ENCODE data around the gene NFIA. TPM values are rescaled to one million over a fixed set of nuclear protein-coding genes. Genes with fewer than 3 reads are reported as not detected.

NFIA gene
- polyA plus RNA-seq, 3 donors, result 1.4 to 5.3 (median 2.4) TPM

DNA sequence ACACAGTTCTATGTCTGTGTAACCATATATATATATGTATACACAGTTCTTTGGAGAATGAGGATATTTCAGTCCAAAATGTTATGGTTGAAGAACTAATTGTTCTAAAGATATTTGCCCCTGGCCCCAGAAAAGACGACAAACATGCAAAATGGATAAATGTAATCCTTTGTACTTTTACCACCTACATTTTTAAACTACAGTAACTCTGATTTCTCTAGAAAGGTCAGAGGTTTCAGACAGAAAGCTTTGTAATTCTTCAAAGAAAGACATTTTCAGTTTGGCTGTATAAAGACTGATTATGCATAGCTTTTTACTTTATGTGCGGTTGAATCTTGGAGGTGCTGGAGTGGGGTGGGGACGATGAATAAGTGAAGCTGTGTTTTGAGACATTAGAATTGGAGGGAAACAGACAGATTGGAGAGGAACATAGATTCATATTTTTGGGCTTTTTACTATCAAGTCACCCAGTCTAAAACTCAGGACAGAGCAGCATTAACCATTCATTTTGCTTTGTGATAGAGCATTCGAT is 16.6 kb downstream of the NFIA start:
- Histone ChIP-seq H3K27ac (ENCODE audit: low read depth in 1 of 2, low read length in 2 of 2) (peak overlapping the region; percentile 8 to 80), H3K36me3 (replicated peaks in 1 of 2; ENCODE audit: control insufficient read depth in 1 of 2, insufficient read depth in 2 of 2, low read length in 2 of 2) (no peaks in the 10 kb centered on the region), H3K4me3 (replicated peaks in 1 of 3; ENCODE audit: low read depth in 2 of 3, low read length in 3 of 3) (peak overlapping the region in 1 of 3 experiments; percentile 36), H3K9me3 (replicated peaks in 1 of 2; ENCODE audit: control insufficient read depth in 1 of 2, insufficient read depth in 1 of 2, low read length in 2 of 2) (no peaks in the 10 kb centered on the region), H3K4me2 (replicated peaks; ENCODE audit: extremely low read depth, low read length, poor library complexity, severe bottlenecking) (peak overlapping the region; percentile 57), H3K4me1 (ENCODE audit: control insufficient read depth in 1 of 2, insufficient read depth in 2 of 2, low read length in 2 of 2) (peaks cover 26 to 46% of the 10 kb centered on the region in 2 donors), H4K20me1 (ENCODE audit: insufficient read depth, low read length) (no peaks in the 10 kb centered on the region), H3K9ac (ENCODE audit: insufficient read depth, low read length, poor library complexity, severe bottlenecking) (no peak overlapping the region), H3K79me2 (ENCODE audit: insufficient read depth, low read length) (peaks cover 10% of the 10 kb centered on the region), H2AFZ (ENCODE audit: insufficient read depth, low read depth, low read length, poor library complexity, severe bottlenecking) (peak overlapping the region; percentile 57), H3K27me3 (ENCODE audit: control insufficient read depth in 2 of 2, insufficient read depth in 2 of 2, low read length in 2 of 2) (no peaks in the 10 kb centered on the region)
- intact Hi-C loops (cut with micrococcal nuclease), result no loop called here
- Mint-ChIP-seq H3K9me3 (no peaks in the 10 kb centered on the region), H3K27me3 (ENCODE audit: low read depth in 3 of 3) (no peaks in the 10 kb centered on the region), H3K27ac (peak overlapping the region; percentile 40 to 94 (median 80)), H3K4me1 (peaks cover 57% of the 10 kb centered on the region), H3K4me3 (peak overlapping the region in 1 of 2 donors; percentile 18), H3K36me3 (peaks cover 4 to 5% of the 10 kb centered on the region in 2 donors)
- WGBS (ENCODE audit: insufficient coverage), result no CpG with 5 or more reads among the region's 4 CpGs
- no peak for DNase-seq
- TF ChIP-seq, protein P1, sequence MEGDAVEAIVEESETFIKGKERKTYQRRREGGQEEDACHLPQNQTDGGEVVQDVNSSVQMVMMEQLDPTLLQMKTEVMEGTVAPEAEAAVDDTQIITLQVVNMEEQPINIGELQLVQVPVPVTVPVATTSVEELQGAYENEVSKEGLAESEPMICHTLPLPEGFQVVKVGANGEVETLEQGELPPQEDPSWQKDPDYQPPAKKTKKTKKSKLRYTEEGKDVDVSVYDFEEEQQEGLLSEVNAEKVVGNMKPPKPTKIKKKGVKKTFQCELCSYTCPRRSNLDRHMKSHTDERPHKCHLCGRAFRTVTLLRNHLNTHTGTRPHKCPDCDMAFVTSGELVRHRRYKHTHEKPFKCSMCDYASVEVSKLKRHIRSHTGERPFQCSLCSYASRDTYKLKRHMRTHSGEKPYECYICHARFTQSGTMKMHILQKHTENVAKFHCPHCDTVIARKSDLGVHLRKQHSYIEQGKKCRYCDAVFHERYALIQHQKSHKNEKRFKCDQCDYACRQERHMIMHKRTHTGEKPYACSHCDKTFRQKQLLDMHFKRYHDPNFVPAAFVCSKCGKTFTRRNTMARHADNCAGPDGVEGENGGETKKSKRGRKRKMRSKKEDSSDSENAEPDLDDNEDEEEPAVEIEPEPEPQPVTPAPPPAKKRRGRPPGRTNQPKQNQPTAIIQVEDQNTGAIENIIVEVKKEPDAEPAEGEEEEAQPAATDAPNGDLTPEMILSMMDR (IDR thresholded peaks at IDR 0.05), result no peak

DNA sequence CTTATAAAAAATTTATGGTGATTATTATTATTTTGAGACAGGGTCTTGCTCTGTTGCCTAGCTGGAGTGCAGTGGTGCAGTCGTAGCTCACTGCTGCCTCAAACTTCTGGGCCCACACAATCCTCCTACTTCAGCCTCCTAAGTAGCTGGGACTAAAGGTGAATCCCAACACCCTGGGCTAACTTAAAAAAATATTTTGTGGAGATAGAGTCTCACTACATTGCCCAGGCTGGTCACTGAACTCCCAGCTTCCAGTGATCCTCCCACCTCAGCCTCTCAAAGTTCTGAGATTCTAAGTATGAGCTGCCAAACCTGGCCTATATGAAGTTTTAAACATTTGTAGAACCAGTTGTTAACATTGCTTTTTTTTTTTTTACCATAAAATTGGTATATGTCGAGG is 18.2 kb downstream of the NFIA start:
- intact Hi-C loops (cut with micrococcal nuclease), result no loop called here

More for the DNA sequence above, 18.2 kb downstream of the NFIA start:
- no peak overlapping the region for H3K27ac ChIP-seq (ENCODE audit: low read depth in 1 of 2, low read length in 2 of 2)
- H3K4me3 ChIP-seq (replicated peaks in 1 of 3; ENCODE audit: low read depth in 2 of 3, low read length in 3 of 3), result no peak overlapping the region
- H3K9me3 ChIP-seq (replicated peaks in 1 of 2; ENCODE audit: control insufficient read depth in 1 of 2, insufficient read depth in 1 of 2, low read length in 2 of 2), result no peaks in the 10 kb centered on the region
- no CpG with 5 or more reads among the region's 2 CpGs for whole genome bisulfite sequencing (ENCODE audit: insufficient coverage)
- H4K20me1 ChIP-seq (ENCODE audit: insufficient read depth, low read length), result no peaks in the 10 kb centered on the region
- Mint-ChIP-seq H3K4me1 (peaks cover 58% of the 10 kb centered on the region), H3K27me3 (ENCODE audit: low read depth in 3 of 3) (no peaks in the 10 kb centered on the region), H3K36me3 (peaks cover 0 to 5% of the 10 kb centered on the region in 2 donors), H3K9me3 (no peaks in the 10 kb centered on the region), H3K27ac (peak overlapping the region in 3 of 7 donors; percentile 16 to 73 (median 57)), H3K4me3 (no peak overlapping the region)
- no peak overlapping the region for H3K9ac ChIP-seq (ENCODE audit: insufficient read depth, low read length, poor library complexity, severe bottlenecking)
- H3K27me3 ChIP-seq (ENCODE audit: control insufficient read depth in 2 of 2, insufficient read depth in 2 of 2, low read length in 2 of 2), result no peaks in the 10 kb centered on the region
- peaks cover 10% of the 10 kb centered on the region for H3K79me2 ChIP-seq (ENCODE audit: insufficient read depth, low read length)
- no peak for DNase-seq
- H3K4me2 ChIP-seq (replicated peaks; ENCODE audit: extremely low read depth, low read length, poor library complexity, severe bottlenecking), result no peak overlapping the region
- peaks cover 26 to 46% of the 10 kb centered on the region in 2 donors for H3K4me1 ChIP-seq (ENCODE audit: control insufficient read depth in 1 of 2, insufficient read depth in 2 of 2, low read length in 2 of 2)
- TF ChIP-seq, protein P1 (IDR thresholded peaks at IDR 0.05), result no peak
- no peak overlapping the region for H2AFZ ChIP-seq (ENCODE audit: insufficient read depth, low read depth, low read length, poor library complexity, severe bottlenecking)
- no peaks in the 10 kb centered on the region for H3K36me3 ChIP-seq (replicated peaks in 1 of 2; ENCODE audit: control insufficient read depth in 1 of 2, insufficient read depth in 2 of 2, low read length in 2 of 2)
